GM21576 (cell line): ENCODE results near the gene G6PC1.
"Not testable (repeated sequence)": the region's sequence is repeated elsewhere in the genome, so short reads cannot be mapped to it uniquely, and the experiment has no call there.

ENCODE experiments used
- ATAC-seq: cut with Tn5 transposase; IDR thresholded peaks from one replicate; pipeline ENCODE4 v1.9.1; 2021; ENCODE audit warnings: mild to moderate bottlenecking, moderate library complexity; ENCODE audit not compliant: unreplicated experiment

G6PC1 gene

DNA sequence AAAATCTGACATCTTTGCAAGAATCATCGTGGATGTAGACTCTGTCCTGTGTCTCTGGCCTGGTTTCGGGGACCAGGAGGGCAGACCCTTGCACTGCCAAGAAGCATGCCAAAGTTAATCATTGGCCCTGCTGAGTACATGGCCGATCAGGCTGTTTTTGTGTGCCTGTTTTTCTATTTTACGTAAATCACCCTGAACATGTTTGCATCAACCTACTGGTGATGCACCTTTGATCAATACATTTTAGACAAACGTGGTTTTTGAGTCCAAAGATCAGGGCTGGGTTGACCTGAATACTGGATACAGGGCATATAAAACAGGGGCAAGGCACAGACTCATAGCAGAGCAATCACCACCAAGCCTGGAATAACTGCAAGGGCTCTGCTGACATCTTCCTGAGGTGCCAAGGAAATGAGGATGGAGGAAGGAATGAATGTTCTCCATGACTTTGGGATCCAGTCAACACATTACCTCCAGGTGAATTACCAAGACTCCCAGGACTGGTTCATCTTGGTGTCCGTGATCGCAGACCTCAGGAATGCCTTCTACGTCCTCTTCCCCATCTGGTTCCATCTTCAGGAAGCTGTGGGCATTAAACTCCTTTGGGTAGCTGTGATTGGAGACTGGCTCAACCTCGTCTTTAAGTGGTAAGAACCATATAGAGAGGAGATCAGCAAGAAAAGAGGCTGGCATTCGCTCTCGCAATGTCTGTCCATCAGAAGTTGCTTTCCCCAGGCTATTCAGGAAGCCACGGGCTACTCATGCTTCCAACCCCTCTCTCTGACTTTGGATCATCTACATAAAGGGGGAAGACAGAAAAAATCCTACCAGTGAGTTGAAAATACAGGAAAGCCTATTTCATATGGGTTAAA, at the start of gene G6PC1:
Gene G6PC1 (plus strand): TSS at position 340 of the 872 bp plus-strand sequence. CDS start 78 bp downstream, at position 418.
- no peak for ATAC-seq

DNA sequence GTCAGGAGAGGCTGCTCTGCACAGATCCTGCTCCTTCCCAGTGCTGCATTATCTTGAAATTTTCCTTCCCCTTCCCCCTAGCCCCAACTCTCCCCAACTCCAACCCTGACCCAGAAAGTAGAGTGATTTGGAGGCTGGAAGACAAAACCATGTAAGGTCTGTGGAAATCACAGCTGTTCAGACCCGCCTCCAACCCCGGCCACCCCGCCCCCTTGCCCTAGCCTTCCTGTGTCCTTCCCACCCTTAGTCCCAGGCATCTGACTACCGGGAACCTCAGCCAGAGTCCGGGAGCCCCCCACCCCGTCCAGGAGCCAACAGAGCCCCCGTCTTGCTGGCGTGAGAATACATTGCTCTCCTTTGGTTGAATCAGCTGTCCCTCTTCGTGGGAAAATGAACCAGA, 49.6 kb upstream of the G6PC1 start, which contains the start of gene AOC3:
Gene AOC3 (plus strand): TSS at position 246 of the 400 bp plus-strand sequence. CDS start 145 bp downstream, at position 391.
- ATAC-seq = no peak

DNA sequence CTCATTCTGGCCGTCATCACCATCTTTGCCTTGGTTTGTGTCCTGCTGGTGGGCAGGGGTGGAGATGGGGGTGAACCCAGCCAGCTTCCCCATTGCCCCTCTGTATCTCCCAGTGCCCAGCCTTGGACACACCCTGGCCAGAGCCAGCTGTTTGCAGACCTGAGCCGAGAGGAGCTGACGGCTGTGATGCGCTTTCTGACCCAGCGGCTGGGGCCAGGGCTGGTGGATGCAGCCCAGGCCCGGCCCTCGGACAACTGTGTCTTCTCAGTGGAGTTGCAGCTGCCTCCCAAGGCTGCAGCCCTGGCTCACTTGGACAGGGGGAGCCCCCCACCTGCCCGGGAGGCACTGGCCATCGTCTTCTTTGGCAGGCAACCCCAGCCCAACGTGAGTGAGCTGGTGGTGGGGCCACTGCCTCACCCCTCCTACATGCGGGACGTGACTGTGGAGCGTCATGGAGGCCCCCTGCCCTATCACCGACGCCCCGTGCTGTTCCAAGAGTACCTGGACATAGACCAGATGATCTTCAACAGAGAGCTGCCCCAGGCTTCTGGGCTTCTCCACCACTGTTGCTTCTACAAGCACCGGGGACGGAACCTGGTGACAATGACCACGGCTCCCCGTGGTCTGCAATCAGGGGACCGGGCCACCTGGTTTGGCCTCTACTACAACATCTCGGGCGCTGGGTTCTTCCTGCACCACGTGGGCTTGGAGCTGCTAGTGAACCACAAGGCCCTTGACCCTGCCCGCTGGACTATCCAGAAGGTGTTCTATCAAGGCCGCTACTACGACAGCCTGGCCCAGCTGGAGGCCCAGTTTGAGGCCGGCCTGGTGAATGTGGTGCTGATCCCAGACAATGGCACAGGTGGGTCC, 49.0 kb upstream of the G6PC1 start:
- not testable (repeated sequence) for ATAC-seq

DNA sequence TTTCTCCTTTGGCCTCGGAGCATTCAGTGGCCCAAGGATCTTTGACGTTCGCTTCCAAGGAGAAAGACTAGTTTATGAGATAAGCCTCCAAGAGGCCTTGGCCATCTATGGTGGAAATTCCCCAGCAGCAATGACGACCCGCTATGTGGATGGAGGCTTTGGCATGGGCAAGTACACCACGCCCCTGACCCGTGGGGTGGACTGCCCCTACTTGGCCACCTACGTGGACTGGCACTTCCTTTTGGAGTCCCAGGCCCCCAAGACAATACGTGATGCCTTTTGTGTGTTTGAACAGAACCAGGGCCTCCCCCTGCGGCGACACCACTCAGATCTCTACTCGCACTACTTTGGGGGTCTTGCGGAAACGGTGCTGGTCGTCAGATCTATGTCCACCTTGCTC, 48.2 kb upstream of the G6PC1 start:
- no peak for ATAC-seq

DNA sequence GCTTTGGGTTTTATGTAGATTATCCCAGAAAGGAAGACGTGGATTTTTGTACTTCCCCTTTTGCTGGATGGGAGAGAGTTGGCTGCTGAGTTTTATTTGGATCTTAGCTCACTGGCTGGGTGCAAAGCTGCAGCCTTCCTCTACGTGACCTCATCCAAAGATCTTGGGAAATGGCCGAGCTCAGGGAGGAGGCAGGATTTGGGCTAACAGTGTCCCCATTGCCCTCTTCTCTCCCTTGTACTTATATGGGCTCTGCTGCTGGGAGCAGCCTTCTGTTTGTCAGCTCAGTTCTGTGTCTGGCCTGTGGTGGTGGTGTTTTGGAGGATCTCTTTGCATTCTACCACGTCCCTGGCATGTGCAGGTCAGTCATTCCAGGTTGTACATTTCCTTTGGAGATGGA, 47.6 kb upstream of the G6PC1 start:
- ATAC-seq = no peak

DNA sequence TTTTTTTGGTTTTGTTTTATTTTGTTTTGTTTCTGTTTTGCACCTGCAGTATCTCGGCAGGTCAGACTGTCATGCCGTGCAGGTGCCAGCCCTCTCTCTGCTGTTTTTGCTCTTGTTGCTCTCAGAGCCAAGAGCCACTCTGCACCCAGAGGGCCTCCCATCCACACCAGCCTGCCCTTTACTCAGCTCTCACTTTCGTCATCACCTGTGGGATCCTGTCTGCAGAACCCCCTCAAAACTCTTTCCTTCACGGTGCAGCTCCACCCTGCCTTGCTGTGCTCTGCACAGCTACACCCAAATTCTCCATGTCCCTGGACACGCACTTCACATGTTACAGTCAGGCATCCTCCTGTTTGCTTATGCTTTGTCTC, 47.0 kb upstream of the G6PC1 start:
- ATAC-seq = no peak

DNA sequence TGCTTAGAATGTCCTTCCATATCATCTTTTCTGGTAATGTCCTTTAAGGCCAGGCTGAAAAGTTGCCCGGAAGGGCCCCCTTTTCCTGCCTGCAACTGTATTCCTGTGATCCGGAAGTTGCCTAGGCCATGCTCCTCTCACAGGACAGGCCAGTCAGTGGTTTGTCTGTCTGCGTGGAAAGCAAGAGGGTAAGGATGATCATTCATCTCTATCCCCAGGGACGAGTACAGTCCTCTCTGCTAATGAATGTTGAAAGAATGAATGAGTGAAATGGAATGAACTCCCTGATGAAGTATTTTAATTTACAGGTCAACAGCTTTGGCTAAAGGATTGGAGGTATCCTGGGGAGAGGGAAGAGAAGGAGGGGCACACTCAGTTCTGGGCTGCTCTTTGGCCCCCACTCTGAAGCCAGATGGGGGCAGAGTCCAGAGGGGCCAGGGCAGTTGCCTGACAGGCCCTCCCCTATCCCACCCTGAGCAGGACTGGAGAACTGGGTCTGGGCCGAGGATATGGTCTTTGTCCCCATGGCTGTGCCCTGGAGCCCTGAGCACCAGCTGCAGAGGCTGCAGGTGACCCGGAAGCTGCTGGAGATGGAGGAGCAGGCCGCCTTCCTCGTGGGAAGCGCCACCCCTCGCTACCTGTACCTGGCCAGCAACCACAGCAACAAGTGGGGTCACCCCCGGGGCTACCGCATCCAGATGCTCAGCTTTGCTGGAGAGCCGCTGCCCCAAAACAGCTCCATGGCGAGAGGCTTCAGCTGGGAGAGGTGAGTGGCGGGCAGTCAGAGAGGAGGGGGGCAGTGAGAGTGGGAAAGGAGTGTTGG, 46.4 kb upstream of the G6PC1 start:
- no peak for ATAC-seq

DNA sequence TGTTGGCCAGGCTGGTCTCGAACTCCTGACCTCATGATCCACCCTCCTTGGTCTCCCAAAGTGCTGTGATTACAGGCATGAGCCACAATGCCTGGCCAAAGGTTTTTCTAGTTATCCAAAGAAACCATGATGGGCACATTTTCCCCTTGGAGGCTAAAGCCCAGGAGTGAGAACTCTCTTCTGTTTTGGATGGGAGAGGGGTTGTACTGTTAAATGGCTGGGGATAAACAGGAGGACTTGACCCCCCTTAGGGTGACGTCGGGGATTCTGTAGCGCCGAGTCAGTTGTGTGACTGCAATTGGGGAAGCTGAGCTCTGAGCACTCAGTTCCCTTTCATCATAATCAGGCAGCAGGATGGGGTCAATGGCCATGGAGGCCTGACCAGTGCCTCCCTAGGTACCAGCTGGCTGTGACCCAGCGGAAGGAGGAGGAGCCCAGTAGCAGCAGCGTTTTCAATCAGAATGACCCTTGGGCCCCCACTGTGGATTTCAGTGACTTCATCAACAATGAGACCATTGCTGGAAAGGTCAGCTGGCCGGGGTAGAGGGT, 45.5 kb upstream of the G6PC1 start:
- no peak for ATAC-seq

DNA sequence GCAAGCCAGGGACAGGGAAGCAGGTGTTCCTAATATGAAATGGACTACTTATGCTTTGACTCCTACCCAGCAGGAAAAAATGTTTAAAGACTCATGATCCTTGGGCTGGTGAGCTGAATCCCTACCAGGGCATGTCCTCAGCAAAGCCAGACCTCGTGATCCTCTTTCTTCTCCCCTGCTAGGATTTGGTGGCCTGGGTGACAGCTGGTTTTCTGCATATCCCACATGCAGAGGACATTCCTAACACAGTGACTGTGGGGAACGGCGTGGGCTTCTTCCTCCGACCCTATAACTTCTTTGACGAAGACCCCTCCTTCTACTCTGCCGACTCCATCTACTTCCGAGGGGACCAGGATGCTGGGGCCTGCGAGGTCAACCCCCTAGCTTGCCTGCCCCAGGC, 44.5 kb upstream of the G6PC1 start:
- ATAC-seq = not testable (repeated sequence)

DNA sequence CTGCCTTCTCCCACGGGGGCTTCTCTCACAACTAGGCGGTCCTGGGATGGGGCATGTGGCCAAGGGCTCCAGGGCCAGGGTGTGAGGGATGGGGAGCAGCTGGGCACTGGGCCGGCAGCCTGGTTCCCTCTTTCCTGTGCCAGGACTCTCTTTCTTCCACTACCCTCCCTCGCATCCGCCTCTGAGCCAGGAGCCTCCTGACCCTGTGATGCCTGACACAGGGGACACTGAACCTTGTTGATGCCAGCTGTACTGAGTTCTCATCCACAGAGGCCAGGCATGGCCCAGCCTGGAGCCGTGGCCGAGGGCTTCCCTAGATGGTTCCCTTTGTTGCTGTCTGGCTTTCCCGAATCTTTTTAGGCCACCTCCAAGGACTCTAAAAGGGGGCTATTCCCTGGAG, 44.1 kb upstream of the G6PC1 start:
- not testable (repeated sequence) for ATAC-seq

DNA sequence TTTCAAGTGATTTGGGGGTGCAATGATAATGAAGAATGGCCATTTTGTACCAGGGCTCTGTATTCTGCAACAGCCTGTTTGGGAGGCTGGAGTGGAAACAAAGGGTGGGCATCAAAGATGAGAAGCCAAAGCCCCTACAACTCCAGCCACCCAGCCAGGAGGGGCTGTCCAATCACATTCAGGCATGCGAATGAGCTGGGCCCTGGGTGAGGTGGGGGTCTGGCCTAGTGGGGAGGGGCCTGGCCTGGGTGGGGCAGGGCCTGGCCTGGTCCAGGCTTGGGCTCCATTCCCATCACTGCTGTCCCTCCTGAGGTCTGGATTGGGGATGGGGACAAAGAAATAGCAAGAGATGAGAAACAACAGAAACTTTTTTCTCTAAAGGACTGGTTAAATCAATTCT, 43.2 kb upstream of the G6PC1 start:
- ATAC-seq = no peak

DNA sequence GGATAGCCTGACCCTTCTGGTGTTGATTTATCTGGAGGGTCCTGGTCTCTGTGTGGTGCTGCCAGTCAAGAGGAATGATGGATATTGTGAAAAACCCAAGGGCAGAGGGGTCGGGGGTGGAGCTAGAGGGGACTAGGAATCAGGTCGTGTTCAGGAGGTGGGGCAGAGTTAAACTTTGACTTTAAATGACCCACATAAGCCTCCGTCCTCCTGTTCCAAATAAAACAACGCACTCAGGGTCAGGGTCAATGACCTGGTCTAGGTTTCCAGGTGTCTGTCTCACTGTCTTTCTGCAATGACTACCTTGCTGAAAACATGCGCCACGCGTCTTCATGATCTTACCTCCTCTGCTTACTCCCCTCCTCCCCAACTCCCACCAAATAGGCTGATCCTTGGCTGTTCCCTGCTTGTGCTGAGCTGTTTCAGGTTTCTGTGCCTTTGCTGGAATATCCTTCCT, 34.9 kb upstream of the G6PC1 start:
- ATAC-seq = no peak

DNA sequence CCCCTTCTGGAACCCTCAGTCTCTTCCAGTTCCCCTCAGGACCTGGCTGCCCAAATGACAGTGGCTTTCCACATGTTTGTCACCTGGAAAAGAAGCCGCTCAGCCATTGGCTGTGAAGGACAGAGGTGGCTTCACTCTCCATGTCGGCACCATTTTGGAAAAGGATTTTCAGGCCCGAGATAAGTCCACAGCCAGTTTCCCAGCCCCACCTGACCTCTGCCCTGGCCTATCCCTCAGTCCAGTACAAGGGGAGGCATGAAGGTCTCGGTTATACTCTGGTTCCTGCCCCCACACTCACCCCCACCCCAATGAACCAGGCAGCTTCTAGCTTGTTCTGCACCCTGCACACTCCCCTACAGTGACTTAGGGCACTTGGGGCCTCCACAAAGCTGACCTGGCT, 34.4 kb upstream of the G6PC1 start:
- no peak for ATAC-seq

DNA sequence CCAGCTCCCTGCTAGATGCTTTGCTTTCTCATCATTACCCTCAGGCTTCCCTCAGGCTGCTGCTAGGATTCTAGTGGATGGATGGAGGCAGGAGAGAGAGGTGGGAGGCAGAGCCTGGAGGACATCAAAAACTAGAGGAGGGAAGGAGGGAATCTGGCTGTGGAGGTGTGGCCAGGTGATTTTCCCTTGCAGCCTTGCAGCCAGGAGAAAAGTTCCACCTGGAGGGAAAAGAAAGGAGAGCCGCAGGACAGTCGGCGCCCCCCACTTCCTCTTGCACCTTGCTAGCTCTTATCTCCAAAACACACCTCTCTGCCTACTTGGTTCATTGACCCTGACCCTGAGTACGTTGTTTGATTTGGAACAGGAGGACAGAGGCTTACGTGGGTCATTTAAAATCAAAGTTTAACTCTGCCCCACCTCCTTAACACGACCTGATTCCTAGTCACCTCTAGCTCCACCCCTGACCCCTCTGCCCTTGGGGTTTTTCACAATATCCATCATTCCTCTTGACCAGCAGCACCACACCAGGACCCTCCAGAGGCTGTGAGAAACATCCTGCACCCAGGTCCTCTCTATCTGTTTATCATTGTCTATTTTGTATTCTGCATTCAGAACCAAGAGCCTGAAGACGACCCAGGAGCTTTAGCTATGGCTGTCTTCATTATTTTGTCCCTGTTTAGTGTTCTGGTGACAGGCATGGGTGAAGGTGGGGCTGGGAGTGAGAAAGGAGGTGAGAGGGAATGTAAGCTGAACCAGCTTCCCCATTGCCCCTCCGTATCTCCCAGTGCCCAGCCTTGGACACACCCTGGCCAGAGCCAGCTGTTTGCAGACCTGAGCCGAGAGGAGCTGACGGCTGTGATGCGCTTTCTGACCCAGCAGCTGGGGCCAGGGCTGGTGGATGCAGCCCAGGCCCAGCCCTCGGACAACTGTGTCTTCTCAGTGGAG, 33.7 kb upstream of the G6PC1 start:
- ATAC-seq = no peak

DNA sequence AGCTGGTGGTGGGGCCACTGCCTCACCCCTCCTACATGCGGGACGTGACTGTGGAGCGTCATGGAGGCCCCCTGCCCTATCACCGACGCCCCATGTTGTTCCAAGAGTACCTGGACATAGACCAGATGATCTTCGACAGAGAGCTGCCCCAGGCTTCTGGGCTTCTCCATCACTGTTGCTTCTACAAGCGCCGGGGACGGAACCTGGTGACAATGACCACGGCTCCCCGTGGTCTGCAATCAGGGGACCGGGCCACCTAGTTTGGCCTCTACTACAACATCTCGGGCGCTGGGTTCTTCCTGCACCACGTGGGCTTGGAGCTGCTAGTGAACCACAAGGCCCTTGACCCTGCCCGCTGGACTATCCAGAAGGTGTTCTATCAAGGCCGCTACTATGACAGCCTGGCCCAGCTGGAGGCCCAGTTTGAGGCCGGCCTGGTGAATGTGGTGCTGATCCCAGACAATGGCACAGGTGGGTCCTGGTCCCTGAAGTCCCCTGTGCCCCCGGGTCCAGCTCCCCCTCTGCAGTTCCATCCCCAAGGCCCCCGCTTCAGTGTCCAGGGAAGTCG, 32.8 kb upstream of the G6PC1 start:
- ATAC-seq = not testable (repeated sequence)

DNA sequence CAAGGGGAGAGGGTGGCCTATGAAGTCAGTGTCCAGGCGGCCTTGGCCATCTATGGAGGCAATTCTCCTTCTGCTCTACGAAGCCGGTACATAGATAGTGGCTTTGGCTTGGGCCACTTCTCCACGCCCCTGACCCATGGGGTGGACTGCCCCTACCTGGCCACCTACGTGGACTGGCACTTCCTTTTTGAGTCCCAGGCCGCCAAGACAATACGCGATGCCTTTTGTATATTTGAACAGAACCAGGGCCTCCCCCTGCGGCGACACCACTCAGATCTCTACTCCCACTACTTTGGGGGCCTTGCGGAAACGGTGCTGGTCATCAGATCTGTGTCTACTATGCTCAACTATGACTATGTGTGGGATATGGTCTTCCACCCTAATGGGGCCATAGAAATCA, 32.3 kb upstream of the G6PC1 start:
- ATAC-seq = no peak

DNA sequence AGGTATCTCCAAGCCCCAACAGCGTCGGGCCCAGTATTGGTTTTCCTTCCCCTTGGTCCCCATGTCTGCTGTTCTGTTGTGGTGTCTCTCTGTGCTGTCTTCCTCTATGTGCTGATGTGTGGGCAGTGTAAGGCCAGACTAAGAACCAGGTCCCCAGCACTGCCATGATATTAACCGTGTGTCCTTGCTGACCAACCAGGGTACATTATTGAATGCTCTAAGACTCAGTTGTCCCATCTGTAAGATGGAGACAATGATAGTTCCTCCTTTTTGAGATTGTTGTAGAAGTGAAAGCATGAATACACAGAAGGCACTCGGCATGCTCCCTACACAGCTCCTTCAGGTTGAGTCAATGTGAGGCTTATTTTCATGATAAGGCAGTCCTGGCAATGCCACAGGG, 29.0 kb upstream of the G6PC1 start:
- no peak for ATAC-seq

DNA sequence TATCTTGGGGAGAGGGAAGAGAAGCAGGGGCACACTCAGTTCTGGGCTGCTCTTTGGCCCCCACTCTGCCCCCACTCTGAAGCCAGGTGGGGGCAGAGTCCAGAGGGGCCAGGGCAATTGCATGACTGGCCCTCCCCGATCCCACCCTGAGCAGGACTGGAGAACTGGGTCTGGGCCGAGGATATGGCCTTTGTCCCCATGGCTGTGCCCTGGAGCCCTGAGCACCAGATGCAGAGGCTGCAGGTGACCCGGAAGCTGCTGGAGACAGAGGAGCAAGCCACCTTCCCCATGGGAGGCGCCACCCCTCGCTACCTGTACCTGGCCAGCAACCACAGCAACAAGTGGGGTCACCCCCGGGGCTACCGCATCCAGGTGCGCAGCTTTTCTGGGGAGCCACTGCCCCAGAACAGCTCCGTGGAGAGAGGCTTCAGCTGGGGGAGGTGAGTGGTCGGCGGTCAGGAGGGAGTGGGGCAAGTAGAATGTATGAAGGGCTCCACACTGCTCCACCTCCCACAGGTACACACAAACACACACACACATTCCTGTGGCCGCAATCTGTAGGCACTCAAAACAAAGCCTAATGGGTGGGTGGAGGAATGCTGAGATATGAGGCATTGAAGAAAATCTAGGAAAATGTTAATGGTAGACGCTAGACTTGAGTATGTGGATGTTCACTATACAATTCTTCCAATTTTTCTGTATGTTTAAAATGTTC, 28.2 kb upstream of the G6PC1 start:
- no peak for ATAC-seq
